Measurements from ENCODE around the gene SLC16A1.

The SLC16A1 gene

GRCh38 chr1:112946683-112947082 lies 9.3 kb downstream of the SLC16A1 start:
- CTCF ChIA-PET = interaction anchor here (1.4 kb wide), 1 partner anchor 138 kb away, joined by 3 read pairs; no protein-coding TSS in a partner anchor
- POLR2A ChIA-PET = no interaction called here
- H3K4me3 ChIP-seq (ENCODE audit: low read depth, low read length) = no peak overlapping the region
- no peak for TF ChIP-seq CTCF (IDR thresholded peaks at IDR 0.05; ENCODE audit: insufficient read depth, low read length, missing control alignments)
- DNase-seq (ENCODE audit: low read depth, low spot score) = no peak

GRCh38 chr1:112939810-112940209 lies 16.2 kb downstream of the SLC16A1 start:
- ChIA-PET POLR2A (no interaction called here), CTCF (interaction anchor here (1.0 kb wide), 1 partner anchor 131 kb away, joined by 3 read pairs; no protein-coding TSS in a partner anchor)
- H3K4me3 ChIP-seq (ENCODE audit: low read depth, low read length) = no peak overlapping the region
- TF ChIP-seq CTCF (IDR thresholded peaks at IDR 0.05; ENCODE audit: insufficient read depth, low read length, missing control alignments) = no peak
- DNase-seq (ENCODE audit: low read depth, low spot score) = no peak

- TF ChIP-seq CTCF (IDR thresholded peaks at IDR 0.05; ENCODE audit: insufficient read depth, low read length, missing control alignments) = no peak
- H3K4me3 ChIP-seq (ENCODE audit: low read depth, low read length) = no peak overlapping the region
- ChIA-PET POLR2A (interaction anchor here (1.2 kb wide), 1 partner anchor 16 kb away, joined by 4 read pairs; no protein-coding TSS in a partner anchor), CTCF (interaction anchor here (2.0 to 2.4 kb wide), 3 partner anchors 13 to 135 kb away, joined by 6 to 13 read pairs (median 6); partner anchors contain the start of gene LRIG2)
- no peak for DNase-seq (ENCODE audit: low read depth, low spot score)
These were observed 17.8 kb downstream of the SLC16A1 start for GRCh38 chr1:112938210-112938609.

GRCh38 chr1:112937495-112937894 lies 18.5 kb downstream of the SLC16A1 start:
- no peak for TF ChIP-seq CTCF (IDR thresholded peaks at IDR 0.05; ENCODE audit: insufficient read depth, low read length, missing control alignments)

GRCh38 chr1:112937070-112937469 lies 18.9 kb downstream of the SLC16A1 start:
- DNase-seq (ENCODE audit: low read depth, low spot score) = no peak
- no peak for TF ChIP-seq CTCF (IDR thresholded peaks at IDR 0.05; ENCODE audit: insufficient read depth, low read length, missing control alignments)
- no peak overlapping the region for H3K4me3 ChIP-seq (ENCODE audit: low read depth, low read length)
- CTCF ChIA-PET = interaction anchor here (1.2 to 2.4 kb wide), 8 partner anchors 13 to 221 kb away, joined by 4 to 13 read pairs (median 6); partner anchors contain the start of genes LRIG2 and SLC16A1
- POLR2A ChIA-PET = interaction anchor here (0.8 to 1.5 kb wide), 2 partner anchors 17 to 19 kb away, joined by 4 to 15 read pairs; partner anchors contain the start of gene SLC16A1

More at GRCh38 chr1:112937495-112937894, 18.5 kb downstream of the SLC16A1 start:
- ChIA-PET POLR2A (interaction anchor here (0.8 to 1.5 kb wide), 3 partner anchors 16 to 19 kb away, joined by 4 to 15 read pairs (median 4); partner anchors contain the start of gene SLC16A1), CTCF (interaction anchor here (1.2 to 2.4 kb wide), 8 partner anchors 14 to 222 kb away, joined by 4 to 13 read pairs (median 6); partner anchors contain the start of genes LRIG2 and SLC16A1)
- no peak for DNase-seq (ENCODE audit: low read depth, low spot score)
- no peak overlapping the region for H3K4me3 ChIP-seq (ENCODE audit: low read depth, low read length)

- H3K4me3 ChIP-seq (ENCODE audit: low read depth, low read length) = no peak overlapping the region
- ChIA-PET CTCF (interaction anchor here (0.9 to 2.3 kb wide), 6 partner anchors 9 to 220 kb away, joined by 4 to 13 read pairs (median 6); partner anchors contain the start of genes LRIG2 and SLC16A1), POLR2A (interaction anchor here (0.7 to 1.9 kb wide), 3 partner anchors 18 to 28 kb away, joined by 3 to 5 read pairs (median 4); partner anchors contain the start of gene SLC16A1)
- DNase-seq (ENCODE audit: low read depth, low spot score) = no peak
- no peak for TF ChIP-seq CTCF (IDR thresholded peaks at IDR 0.05; ENCODE audit: insufficient read depth, low read length, missing control alignments)
These were observed 20.4 kb downstream of the SLC16A1 start for GRCh38 chr1:112935461-112936111.
